H9 (cell line): ENCODE data around the gene CCNI2. TPM values are rescaled to one million over a fixed set of nuclear protein-coding genes. Genes with fewer than 3 reads are reported as not detected.

Experiments used
- total RNA-seq: library from RNA; stranded (reverse); gene quantifications from 2 replicates; pipeline ENCODE4 v1.2.1, GENCODE V29; 2021

CCNI2 gene
- total RNA-seq, 1 experiment from 2014 or later = 0.57 TPM

Other genes with a start within 250 kb of the CCNI2 start
- gene IL5, start 203.9 kb upstream of the CCNI2 start, total RNA-seq = not detected in 2 replicates
- 40.4 and 46.1 TPM in 2 replicates for gene RAD50, start 190.4 kb upstream of the CCNI2 start, total RNA-seq
- not detected in 2 replicates for gene IL13, start 89.3 kb upstream of the CCNI2 start, total RNA-seq
- gene IL4, start 73.4 kb upstream of the CCNI2 start, total RNA-seq = not detected in 2 replicates
- 12.9 and 13.2 TPM in 2 replicates for gene KIF3A, start 9.9 kb upstream of the CCNI2 start, total RNA-seq
- gene SEPTIN8, start 29.8 kb downstream of the CCNI2 start, total RNA-seq = 36.0 and 38.2 TPM in 2 replicates
- gene SOWAHA, start 65.9 kb downstream of the CCNI2 start, total RNA-seq = 0.20 and 0.31 TPM in 2 replicates
- 5.8 and 7.0 TPM in 2 replicates for gene SHROOM1, start 83.2 kb downstream of the CCNI2 start, total RNA-seq
- 0.24 and 0.57 TPM in 2 replicates for gene GDF9, start 119.0 kb downstream of the CCNI2 start, total RNA-seq
- 293 and 306 TPM in 2 replicates for gene UQCRQ, start 119.2 kb downstream of the CCNI2 start, total RNA-seq
- gene LEAP2, start 126.2 kb downstream of the CCNI2 start, total RNA-seq = 1.0 and 1.4 TPM in 2 replicates
- 68.1 and 73.2 TPM in 2 replicates for gene AFF4, start 216.2 kb downstream of the CCNI2 start, total RNA-seq